ENCODE measurements around the gene SPEN. TPM values are rescaled to one million over a fixed set of nuclear protein-coding genes. Genes with fewer than 3 reads are reported as not detected.

The SPEN gene
- total and polyA plus RNA-seq, 9 of the 15 experiments (the other 6 are each of a cell fraction or from before 2014, with no cell fraction given) = 5.7 to 87.5 (median 27.2) TPM

DNA sequence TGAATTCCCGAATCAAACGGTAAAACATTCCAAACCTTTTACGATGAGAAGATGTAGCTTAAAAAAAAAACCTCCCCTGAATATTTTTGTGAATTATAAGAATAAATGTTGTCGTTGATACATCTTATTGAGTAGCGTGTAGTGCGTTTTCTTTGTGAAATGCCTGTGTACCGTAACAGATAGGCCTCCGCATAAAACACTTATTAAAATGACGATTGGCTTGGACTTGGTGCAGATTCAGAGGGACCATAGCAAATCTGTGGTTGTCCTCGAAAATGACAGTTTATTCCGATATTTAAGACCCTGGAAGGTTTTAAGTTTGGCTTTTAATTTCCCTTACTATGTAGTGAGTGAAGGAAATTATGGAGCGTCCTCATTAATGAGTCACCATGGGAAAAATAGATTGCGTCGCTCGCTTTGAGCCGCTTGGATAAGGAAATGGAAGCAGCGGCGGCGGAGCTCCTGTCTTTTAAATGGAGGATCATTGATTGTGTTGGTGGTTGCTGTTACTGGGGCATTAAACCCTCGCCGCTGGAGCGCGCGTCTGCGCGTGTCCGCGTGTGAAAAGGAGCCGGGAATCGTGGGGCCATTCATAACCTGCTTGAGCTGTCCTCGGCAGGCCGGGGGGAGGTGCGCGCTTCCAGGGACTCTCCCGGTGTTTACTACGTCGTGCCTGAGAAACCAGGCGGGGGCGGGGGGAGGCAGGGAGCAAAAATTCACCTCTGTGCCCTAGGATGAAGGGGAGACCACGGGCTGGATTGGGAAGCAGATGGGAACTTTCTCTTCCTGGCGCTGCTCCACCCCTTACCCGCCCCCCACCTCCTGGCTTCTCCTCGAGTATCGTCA lies 1.6 kb downstream of the SPEN start (continued):
- TF ChIP-seq, protein P1, sequence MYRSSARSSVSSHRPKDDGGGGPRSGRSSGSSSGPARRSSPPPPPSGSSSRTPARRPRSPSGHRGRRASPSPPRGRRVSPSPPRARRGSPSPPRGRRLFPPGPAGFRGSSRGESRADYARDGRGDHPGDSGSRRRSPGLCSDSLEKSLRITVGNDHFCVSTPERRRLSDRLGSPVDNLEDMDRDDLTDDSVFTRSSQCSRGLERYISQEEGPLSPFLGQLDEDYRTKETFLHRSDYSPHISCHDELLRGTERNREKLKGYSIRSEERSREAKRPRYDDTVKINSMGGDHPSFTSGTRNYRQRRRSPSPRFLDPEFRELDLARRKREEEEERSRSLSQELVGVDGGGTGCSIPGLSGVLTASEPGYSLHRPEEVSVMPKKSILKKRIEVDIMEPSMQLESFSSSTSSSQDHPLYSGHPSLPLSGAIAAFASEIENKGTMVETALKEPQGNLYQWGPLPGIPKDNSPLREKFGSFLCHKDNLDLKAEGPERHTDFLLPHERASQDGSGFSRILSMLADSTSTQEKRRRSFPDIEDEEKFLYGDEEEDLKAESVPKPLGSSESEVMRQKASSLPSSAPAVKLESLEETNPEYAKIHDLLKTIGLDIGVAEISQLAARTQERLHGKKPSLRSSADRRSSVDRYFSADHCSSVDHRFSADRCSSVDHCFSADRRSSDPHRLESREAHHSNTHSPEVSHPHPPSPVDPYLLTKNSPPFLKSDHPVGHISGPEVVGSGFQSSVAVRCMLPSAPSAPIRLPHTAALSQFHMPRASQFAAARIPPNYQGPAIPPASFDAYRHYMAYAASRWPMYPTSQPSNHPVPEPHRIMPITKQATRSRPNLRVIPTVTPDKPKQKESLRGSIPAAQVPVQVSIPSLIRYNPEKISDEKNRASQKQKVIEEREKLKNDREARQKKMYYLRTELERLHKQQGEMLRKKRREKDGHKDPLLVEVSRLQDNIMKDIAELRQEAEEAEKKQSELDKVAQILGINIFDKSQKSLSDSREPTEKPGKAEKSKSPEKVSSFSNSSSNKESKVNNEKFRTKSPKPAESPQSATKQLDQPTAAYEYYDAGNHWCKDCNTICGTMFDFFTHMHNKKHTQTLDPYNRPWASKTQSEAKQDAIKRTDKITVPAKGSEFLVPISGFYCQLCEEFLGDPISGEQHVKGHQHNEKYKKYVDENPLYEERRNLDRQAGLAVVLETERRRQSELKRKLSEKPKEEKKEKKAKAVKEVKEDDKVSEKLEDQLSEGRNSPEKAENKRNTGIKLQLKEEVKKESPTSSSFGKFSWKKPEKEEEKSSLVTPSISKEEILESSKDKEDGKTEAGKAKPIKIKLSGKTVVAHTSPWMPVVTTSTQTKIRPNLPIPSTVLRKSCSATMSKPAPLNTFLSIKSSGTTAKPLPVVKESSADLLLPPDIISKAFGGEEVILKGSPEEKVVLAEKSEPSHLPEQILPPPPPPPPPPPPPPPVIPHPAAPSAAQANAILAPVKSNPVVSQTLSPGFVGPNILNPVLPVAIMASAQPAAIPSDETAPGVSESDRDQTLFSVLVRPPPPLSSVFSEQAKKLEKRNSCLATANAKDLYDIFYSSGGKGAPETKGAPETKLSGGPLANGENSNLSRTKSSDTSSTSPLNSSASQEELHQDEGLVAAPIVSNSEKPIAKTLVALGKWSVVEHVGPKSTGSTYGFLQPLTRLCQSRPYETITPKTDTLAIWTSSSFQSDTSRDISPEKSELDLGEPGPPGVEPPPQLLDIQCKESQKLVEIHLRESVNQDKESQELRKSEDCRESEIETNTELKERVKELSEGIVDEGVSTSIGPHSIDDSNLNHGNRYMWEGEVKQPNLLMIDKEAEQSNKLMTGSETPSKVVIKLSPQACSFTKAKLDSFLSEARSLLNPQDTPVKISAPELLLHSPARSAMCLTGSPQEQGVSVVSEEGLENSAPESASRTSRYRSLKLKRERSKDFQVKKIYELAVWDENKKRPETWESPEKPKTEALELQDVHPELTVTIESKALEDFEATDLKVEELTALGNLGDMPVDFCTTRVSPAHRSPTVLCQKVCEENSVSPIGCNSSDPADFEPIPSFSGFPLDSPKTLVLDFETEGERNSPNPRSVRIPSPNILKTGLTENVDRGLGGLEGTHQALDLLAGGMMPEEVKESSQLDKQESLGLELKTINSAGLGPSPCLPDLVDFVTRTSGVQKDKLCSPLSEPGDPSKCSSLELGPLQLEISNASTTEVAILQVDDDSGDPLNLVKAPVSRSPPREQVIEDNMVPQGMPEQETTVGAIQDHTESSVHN (IDR thresholded peaks at IDR 0.05; ENCODE audit: borderline replicate concordance in 1 of 2, low read depth in 1 of 2) = no peak
- TF ChIP-seq NR2C1 (IDR thresholded peaks at IDR 0.05) (no peak), NR2C1 (tag; IDR thresholded peaks at IDR 0.05) (no peak), DACH1 (IDR thresholded peaks at IDR 0.05; ENCODE audit: partially characterized antibody) (no peak), KLF16 (IDR thresholded peaks at IDR 0.05) (no peak), BRCA1 (IDR thresholded peaks at IDR 0.05) (no peak), BRCA1 (CRISPR knock-in tag; IDR thresholded peaks at IDR 0.05) (no peak), NR4A1 (CRISPR knock-in tag; IDR thresholded peaks at IDR 0.05) (no peak), NR4A1 (tag; IDR thresholded peaks at IDR 0.05) (no peak; the same call in 1 of the 2 replicates), NELFE (IDR thresholded peaks at IDR 0.05; ENCODE audit: insufficient read depth, insufficient read length) (no peak), CBFA2T2 (conservative IDR thresholded peaks at IDR 0.05) (no peak), MAFK (IDR thresholded peaks at IDR 0.05; ENCODE audit: low read length) (no peak)
- TF ChIP-seq, protein P2, sequence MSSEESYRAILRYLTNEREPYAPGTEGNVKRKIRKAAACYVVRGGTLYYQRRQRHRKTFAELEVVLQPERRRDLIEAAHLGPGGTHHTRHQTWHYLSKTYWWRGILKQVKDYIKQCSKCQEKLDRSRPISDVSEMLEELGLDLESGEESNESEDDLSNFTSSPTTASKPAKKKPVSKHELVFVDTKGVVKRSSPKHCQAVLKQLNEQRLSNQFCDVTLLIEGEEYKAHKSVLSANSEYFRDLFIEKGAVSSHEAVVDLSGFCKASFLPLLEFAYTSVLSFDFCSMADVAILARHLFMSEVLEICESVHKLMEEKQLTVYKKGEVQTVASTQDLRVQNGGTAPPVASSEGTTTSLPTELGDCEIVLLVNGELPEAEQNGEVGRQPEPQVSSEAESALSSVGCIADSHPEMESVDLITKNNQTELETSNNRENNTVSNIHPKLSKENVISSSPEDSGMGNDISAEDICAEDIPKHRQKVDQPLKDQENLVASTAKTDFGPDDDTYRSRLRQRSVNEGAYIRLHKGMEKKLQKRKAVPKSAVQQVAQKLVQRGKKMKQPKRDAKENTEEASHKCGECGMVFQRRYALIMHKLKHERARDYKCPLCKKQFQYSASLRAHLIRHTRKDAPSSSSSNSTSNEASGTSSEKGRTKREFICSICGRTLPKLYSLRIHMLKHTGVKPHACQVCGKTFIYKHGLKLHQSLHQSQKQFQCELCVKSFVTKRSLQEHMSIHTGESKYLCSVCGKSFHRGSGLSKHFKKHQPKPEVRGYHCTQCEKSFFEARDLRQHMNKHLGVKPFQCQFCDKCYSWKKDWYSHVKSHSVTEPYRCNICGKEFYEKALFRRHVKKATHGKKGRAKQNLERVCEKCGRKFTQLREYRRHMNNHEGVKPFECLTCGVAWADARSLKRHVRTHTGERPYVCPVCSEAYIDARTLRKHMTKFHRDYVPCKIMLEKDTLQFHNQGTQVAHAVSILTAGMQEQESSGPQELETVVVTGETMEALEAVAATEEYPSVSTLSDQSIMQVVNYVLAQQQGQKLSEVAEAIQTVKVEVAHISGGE (CRISPR knock-in tag; IDR thresholded peaks at IDR 0.05) = 0 out of 6 replicates have a peak, but pooled peaks of 1 of the 3 experiments have one; percentile 35
- TF ChIP-seq, protein P3, sequence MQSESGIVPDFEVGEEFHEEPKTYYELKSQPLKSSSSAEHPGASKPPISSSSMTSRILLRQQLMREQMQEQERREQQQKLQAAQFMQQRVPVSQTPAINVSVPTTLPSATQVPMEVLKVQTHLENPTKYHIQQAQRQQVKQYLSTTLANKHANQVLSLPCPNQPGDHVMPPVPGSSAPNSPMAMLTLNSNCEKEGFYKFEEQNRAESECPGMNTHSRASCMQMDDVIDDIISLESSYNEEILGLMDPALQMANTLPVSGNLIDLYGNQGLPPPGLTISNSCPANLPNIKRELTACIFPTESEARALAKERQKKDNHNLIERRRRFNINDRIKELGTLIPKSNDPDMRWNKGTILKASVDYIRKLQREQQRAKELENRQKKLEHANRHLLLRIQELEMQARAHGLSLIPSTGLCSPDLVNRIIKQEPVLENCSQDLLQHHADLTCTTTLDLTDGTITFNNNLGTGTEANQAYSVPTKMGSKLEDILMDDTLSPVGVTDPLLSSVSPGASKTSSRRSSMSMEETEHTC (IDR thresholded peaks at IDR 0.05) = no peak
- TF ChIP-seq, protein P4, sequence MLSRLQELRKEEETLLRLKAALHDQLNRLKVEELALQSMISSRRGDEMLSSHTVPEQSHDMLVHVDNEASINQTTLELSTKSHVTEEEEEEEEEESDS (CRISPR knock-in tag; IDR thresholded peaks at IDR 0.05) = no peak

All from K562 (cell line).